ENCODE measurements around the gene MRPS25. TPM values are rescaled to one million over a fixed set of nuclear protein-coding genes. Genes with fewer than 3 reads are reported as not detected.

The MRPS25 gene
- total and polyA plus RNA-seq, 7 donors, result 25.8 to 86.1 (median 44.5) TPM

DNA sequence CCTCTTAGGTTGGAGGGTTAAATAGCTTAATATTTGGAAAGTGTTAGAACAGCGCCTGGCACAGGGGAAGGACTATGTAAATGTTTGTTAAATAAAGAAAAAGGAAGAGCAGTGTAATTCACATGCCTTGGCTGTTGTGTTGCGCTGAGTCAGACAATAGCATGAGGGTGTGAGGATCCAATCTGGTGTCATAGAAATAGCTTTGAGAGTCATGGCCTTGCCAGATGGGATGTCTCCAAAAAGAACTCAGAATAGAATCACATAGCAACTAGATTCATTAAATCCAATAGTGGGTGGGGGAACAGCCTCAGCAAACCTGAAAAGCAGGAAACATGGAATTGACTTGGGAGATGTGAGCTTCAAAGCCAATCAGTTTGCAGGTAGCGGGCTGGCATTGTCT is 37.7 kb upstream of the MRPS25 start:
- peak in 1 of 4 donors; percentile 6 for TF ChIP-seq POLR2AphosphoS5 (IDR thresholded peaks at IDR 0.05)
- TF ChIP-seq POLR2A (IDR thresholded peaks at IDR 0.05), result no peak
- TF ChIP-seq EP300 (IDR thresholded peaks at IDR 0.05), result no peak
- TF ChIP-seq, protein P1, sequence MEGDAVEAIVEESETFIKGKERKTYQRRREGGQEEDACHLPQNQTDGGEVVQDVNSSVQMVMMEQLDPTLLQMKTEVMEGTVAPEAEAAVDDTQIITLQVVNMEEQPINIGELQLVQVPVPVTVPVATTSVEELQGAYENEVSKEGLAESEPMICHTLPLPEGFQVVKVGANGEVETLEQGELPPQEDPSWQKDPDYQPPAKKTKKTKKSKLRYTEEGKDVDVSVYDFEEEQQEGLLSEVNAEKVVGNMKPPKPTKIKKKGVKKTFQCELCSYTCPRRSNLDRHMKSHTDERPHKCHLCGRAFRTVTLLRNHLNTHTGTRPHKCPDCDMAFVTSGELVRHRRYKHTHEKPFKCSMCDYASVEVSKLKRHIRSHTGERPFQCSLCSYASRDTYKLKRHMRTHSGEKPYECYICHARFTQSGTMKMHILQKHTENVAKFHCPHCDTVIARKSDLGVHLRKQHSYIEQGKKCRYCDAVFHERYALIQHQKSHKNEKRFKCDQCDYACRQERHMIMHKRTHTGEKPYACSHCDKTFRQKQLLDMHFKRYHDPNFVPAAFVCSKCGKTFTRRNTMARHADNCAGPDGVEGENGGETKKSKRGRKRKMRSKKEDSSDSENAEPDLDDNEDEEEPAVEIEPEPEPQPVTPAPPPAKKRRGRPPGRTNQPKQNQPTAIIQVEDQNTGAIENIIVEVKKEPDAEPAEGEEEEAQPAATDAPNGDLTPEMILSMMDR (IDR thresholded peaks at IDR 0.05), result no peak
- peak overlapping the region; percentile 64 to 82 (median 76) for H3K27ac ChIP-seq
- WGBS, 2 donors, result 25 to 65% methylated on average over 3 of the region's 3 CpGs

DNA sequence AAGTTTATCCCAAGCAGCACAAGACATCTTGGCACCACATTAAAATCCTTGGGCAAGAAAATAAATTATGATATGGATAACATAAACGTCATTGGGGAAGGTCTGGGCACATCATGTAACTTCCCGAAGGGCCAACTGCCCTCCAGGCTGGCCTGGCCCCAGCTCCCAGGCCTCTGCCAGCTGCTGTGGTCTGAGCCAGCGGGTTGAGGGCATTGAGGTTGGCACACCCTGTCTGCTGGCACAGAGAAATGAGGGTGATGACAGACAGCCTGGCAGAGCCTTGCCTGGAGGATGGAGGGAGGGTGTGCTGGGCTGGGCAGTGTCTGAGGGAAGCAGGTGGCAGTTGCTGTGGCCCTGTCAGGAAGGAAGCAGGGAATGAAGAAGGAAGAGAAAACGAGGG is 37.1 kb upstream of the MRPS25 start:
- Histone ChIP-seq H3K9me3 (no peaks in the 10 kb centered on the region), H3K27ac (peak overlapping the region; percentile 64 to 82 (median 76)), H3K27me3 (no peaks in the 10 kb centered on the region), H3K4me1 (peaks cover 0 to 43% (median 27%) of the 10 kb centered on the region in 4 donors), H3K4me3 (no peak overlapping the region), H3K36me3 (no peaks in the 10 kb centered on the region)
- intact Hi-C loops (cut with DNase I), result no loop called here
- DNase-seq, result peak; percentile 95
- no peak for TF ChIP-seq POLR2A (IDR thresholded peaks at IDR 0.05)
- TF ChIP-seq, protein P1 (IDR thresholded peaks at IDR 0.05), result no peak
- TF ChIP-seq EP300 (IDR thresholded peaks at IDR 0.05), result peak; percentile 79 to 95 (median 83)
- TF ChIP-seq POLR2AphosphoS5 (IDR thresholded peaks at IDR 0.05), result peak; percentile 49 to 84 (median 68)
- 9 to 26% methylated on average over 4 of the region's 4 CpGs for WGBS, 2 donors

More for the DNA sequence above, 37.7 kb upstream of the MRPS25 start:
- H3K4me1 ChIP-seq, result peaks cover 0 to 37% (median 22%) of the 10 kb centered on the region in 4 donors
- H3K27me3 ChIP-seq, result no peaks in the 10 kb centered on the region
- intact Hi-C loops (cut with DNase I), result no loop called here
- no peak overlapping the region for H3K4me3 ChIP-seq
- H3K36me3 ChIP-seq, result no peaks in the 10 kb centered on the region
- H3K9me3 ChIP-seq, result no peaks in the 10 kb centered on the region
- DNase-seq, result no peak

DNA sequence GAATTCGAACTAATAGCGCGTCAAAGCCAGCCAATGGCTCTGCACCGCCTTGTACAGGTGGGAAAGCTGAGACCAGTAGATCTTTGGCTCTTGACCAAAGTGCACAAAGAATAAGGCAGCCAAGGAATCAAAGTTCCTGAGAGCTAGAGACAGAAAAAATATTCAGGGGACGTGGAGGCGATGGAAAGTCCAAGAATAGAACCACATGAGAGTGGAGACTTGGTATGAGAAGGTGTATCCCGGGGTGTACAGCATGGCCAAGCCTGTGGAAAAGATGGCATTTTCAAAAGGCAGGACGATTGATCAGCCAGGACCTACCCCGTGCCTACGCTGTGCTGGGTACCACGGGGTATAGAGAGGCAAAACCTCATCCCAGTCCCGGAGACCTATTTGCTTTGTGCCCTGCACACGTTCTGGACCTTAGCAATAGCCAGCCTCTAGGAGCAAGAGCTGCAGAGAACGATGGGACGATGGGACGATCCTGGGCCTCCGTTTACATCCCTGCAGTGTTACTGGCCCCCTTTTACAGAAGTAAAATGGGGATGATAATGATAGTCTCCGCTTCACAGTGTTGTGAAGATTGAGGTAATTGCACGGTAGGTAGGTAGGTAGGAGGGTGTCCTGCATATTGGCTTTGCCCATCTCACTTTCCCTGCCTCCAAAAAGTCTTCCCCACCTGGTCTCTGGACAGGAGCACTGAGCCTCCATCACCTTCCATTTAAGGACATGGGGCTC is 34.4 kb upstream of the MRPS25 start:
- Histone ChIP-seq H3K4me1 (peaks cover 0 to 49% (median 30%) of the 10 kb centered on the region in 4 donors), H3K36me3 (peaks cover 4 to 19% (median 17%) of the 10 kb centered on the region in 4 donors), H3K27me3 (no peaks in the 10 kb centered on the region), H3K9me3 (no peaks in the 10 kb centered on the region), H3K27ac (peak overlapping the region; percentile 84 to 89 (median 86)), H3K4me3 (peak overlapping the region; percentile 72 to 84 (median 78))
- intact Hi-C loops (cut with DNase I), result loop anchor here (1.0 to 10.0 kb wide), 3 partner anchors 151 to 445 kb away; partner anchors contain the start of genes CCDC174, EAF1 and METTL6
- no peak for TF ChIP-seq POLR2AphosphoS5 (IDR thresholded peaks at IDR 0.05)
- no peak for TF ChIP-seq POLR2A (IDR thresholded peaks at IDR 0.05)
- TF ChIP-seq, protein P1 (IDR thresholded peaks at IDR 0.05), result no peak
- WGBS, 2 donors, result 19 to 20% methylated on average over 19 of the region's 19 CpGs
- DNase-seq, result no peak

DNA sequence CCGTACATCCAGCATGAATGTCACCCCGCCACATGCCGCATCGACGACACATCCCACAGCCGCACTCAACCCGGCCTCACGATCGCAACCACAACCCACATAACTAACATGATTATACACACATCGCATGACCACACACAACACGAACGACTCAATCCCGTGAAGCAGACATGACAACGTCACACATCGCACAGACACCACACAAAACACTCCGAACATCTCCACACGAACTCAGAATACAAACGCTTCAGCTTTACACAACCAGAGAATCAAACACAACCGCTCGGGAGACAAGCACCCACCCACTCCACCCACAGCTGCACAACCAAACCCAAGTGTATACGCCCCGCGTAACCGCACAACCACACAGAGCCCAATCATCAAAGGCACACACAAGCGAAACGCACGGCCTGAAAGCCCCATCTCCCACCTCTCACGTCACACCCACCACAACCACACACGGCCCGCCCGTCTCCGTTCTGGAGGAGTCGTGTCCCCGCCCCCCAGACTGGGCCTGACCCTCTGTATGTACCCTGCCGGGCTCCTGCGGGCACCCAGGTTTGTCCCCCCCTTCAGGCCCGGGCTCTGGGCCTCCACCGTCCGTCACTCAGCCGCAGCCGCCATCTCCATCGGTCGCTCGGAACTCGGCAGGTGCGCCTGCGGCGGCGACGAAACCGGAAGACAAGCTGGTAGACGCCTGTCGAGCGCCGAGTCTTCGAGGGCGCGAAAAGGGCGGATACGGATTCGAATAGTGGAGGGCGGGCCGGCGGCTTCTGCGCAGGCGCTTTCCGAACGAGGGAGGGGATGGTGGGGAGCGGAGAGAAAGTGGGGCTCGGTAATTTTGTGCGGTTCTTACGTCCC is 33.6 kb upstream of the MRPS25 start, which contains the start of gene RBSN:
Gene RBSN (minus strand): TSS at position 646 of the 861 bp plus-strand sequence. CDS start 3,028 bp downstream, outside the sequence.
- DNase-seq, result peak; percentile 97
- whole genome bisulfite sequencing, 2 donors, result 1% methylated on average over 72 of the region's 72 CpGs
- peaks cover 4 to 27% (median 23%) of the 10 kb centered on the region in 4 donors for H3K36me3 ChIP-seq
- H3K4me1 ChIP-seq, result peaks cover 0 to 49% (median 30%) of the 10 kb centered on the region in 4 donors
- H3K9me3 ChIP-seq, result no peaks in the 10 kb centered on the region
- H3K27ac ChIP-seq, result peak within 1 kb of the TSS; percentile 84 to 89 (median 86)
- peak within 1 kb of the TSS; percentile 72 to 84 (median 78) for H3K4me3 ChIP-seq
- no peaks in the 10 kb centered on the region for H3K27me3 ChIP-seq
- TF ChIP-seq, protein P1 (IDR thresholded peaks at IDR 0.05), result no peak
- TF ChIP-seq POLR2A (IDR thresholded peaks at IDR 0.05) (peak; percentile 87 to 89), EP300 (IDR thresholded peaks at IDR 0.05) (peak in 1 of 4 donors; percentile 19), POLR2AphosphoS5 (IDR thresholded peaks at IDR 0.05) (peak; percentile 92 to 97 (median 95))
- intact Hi-C loops (cut with DNase I), result loop anchor here (1.0 to 10.0 kb wide), 3 partner anchors 150 to 444 kb away; partner anchors contain the start of genes CCDC174, EAF1 and METTL6
